HepG2 (cell line): ENCODE measurements around the gene CPT1C. TPM values are rescaled to one million over a fixed set of nuclear protein-coding genes. Genes with fewer than 3 reads are reported as not detected.
A peak's percentile ranks its signal among the peaks of the same experiment; 100 is the strongest.

Source experiments
- ATAC-seq: fragments of 200-7000 bp; cut with Tn5 transposase; 3 replicates; pipeline ENCODE4 v1.9.1; 2020; ENCODE audit warnings: mild to moderate bottlenecking, moderate library complexity
- BruUV-seq: library from RNA; stranded (reverse); fragments of 400-500 nt; replicated peaks from 2 replicates; lab custom pipeline; 2021; lab: Mats Ljungman, UMichigan
- CTCF ChIA-PET: fragments of 300-600 bp; formaldehyde crosslinking; extraction: SDS; loops from one replicate; lab custom pipeline; 2021; ENCODE audit warnings: low total read pairs, inconsistent platforms, low intra/inter-chr PET ratio; lab: Yijun Ruan, JAX
- POLR2A ChIA-PET: fragments of 350-600 bp; sonication (Branson Sonifier 250); formaldehyde crosslinking; loops from one replicate; lab custom pipeline; 2020; ENCODE audit warnings: antibody characterized with exemption, inconsistent platforms; lab: Yijun Ruan, JAX
- DNase-seq: peaks from one replicate; pipeline ENCODE4 v3.0.0-alpha.2; 2015; ENCODE audit warnings: low spot score
- FAIRE-seq: peaks from 3 replicates; lab custom pipeline; 2011; peaks lifted over from hg19 to GRCh38; lab: Jason Lieb, UNC
- H2AFZ ChIP-seq: one replicate; pipeline ENCODE4 v1.6.1; 2011; ENCODE audit warnings: low read length, inconsistent platforms
- H3K27ac ChIP-seq: fragments of 300-600 bp; 3 replicates; pipeline ENCODE4 v1.8.0; 2011; ENCODE audit warnings: mixed run types, mild to moderate bottlenecking, mixed read lengths, low read length, inconsistent platforms; ENCODE audit not compliant: insufficient read depth; ENCODE audit errors: extremely low read length
- H3K27me3 ChIP-seq, 2 experiments: fragments of 200-600 bp in 1 of 2; 2 replicates in 1 of 2; 3 replicates in 1 of 2; pipeline versions ENCODE4 v1.6.0 to v1.8.0; 2011; ENCODE audit warnings: low read length in 2 of 2, mild to moderate bottlenecking in 2 of 2, moderate library complexity in 2 of 2, inconsistent platforms in 1 of 2; ENCODE audit not compliant: insufficient read depth in 2 of 2, control insufficient read depth in 1 of 2
- H3K36me3 ChIP-seq, 2 experiments: fragments of 200-600 bp in 1 of 2; replicated peaks in 1 of 2; 2 replicates in 1 of 2; 3 replicates in 1 of 2; pipeline versions ENCODE4 v1.5.1 to v1.8.0; 2011; ENCODE audit warnings: low read length in 2 of 2, inconsistent platforms in 1 of 2; ENCODE audit not compliant: insufficient read depth in 2 of 2, control insufficient read depth in 1 of 2
- H3K4me1 ChIP-seq: 2 replicates; pipeline ENCODE4 v1.5.1; 2012; ENCODE audit warnings: low read length, inconsistent platforms; ENCODE audit not compliant: insufficient read depth
- H3K4me2 ChIP-seq: 2 replicates; pipeline ENCODE4 v1.6.0; 2011; ENCODE audit warnings: low read depth, low read length, inconsistent platforms
- H3K4me3 ChIP-seq, 3 experiments: fragments of 200-600 bp in 1 of 3; sonication (generic), shearing (Covaris generic) in 1 of 3; replicated peaks in 1 of 3; 2 replicates each; pipeline ENCODE4 v1.5.1; 2011 to 2016; ENCODE audit warnings: low read length in 3 of 3, inconsistent platforms in 2 of 3, low read depth in 2 of 3, mild to moderate bottlenecking in 2 of 3, control low read depth in 1 of 3, mixed read lengths in 1 of 3; ENCODE audit not compliant: insufficient read depth in 1 of 3
- H3K79me2 ChIP-seq: one replicate; pipeline ENCODE4 v1.6.1; 2011; ENCODE audit warnings: low read length, inconsistent platforms; ENCODE audit not compliant: insufficient read depth
- H3K9ac ChIP-seq: 2 replicates; pipeline ENCODE4 v1.6.0; 2011; ENCODE audit warnings: mild to moderate bottlenecking, low read depth, low read length, inconsistent platforms; ENCODE audit not compliant: insufficient read depth
- H3K9me3 ChIP-seq: 2 replicates; pipeline ENCODE4 v1.5.1; 2012; ENCODE audit warnings: mild to moderate bottlenecking, low read length
- H4K20me1 ChIP-seq: 2 replicates; pipeline ENCODE4 v1.6.0; 2011; ENCODE audit warnings: inconsistent platforms, mild to moderate bottlenecking, low read length, moderate library complexity; ENCODE audit not compliant: insufficient read depth
- AGO2 ChIP-seq: fragments of 200-400 bp; formaldehyde crosslinking; optimal IDR thresholded peaks from 2 replicates; pipeline ENCODE3; 2017; ENCODE audit warnings: mild to moderate bottlenecking, low read depth, low read length, moderate library complexity
- EED ChIP-seq: sonication (generic); formaldehyde crosslinking; IDR thresholded peaks from 2 replicates; pipeline ENCODE4 v1.5.0; 2020; ENCODE audit warnings: mild to moderate bottlenecking, missing genetic modification reagents
- ETV5 ChIP-seq: IDR thresholded peaks from 2 replicates; pipeline ENCODE4 v1.6.1; 2018; ENCODE audit warnings: missing biosample characterization, missing genetic modification reagents, inconsistent platforms, borderline replicate concordance
- HMG20B ChIP-seq: conservative IDR thresholded peaks from 2 replicates; pipeline ENCODE4 v1.6.1; 2016; ENCODE audit warnings: missing genetic modification reagents, missing compliant biosample characterization
- RELA ChIP-seq: sonication (generic); formaldehyde crosslinking; IDR thresholded peaks from 2 replicates; pipeline ENCODE4 v1.4.0; 2020; ENCODE audit warnings: missing genetic modification reagents
- SOX6 ChIP-seq, 2 experiments: fragments of 450-650 bp in 1 of 2; sonication (generic) in 1 of 2; formaldehyde crosslinking in 1 of 2; IDR thresholded peaks; 2 replicates each; pipeline versions ENCODE4 v1.4.0 to v1.6.1; 2017 to 2020; ENCODE audit warnings: antibody characterized with exemption in 1 of 2, mild to moderate bottlenecking in 1 of 2, missing genetic modification reagents in 1 of 2
- SP140L ChIP-seq: sonication (generic); formaldehyde crosslinking; IDR thresholded peaks from 2 replicates; pipeline ENCODE4 v1.4.0; 2020; ENCODE audit warnings: missing genetic modification reagents, borderline replicate concordance
- ZFX ChIP-seq: sonication (generic); formaldehyde crosslinking; IDR thresholded peaks from 2 replicates; pipeline ENCODE4 v1.4.0; 2020; ENCODE audit warnings: mild to moderate bottlenecking, low read depth, missing genetic modification reagents, moderate library complexity
- ZNF605 ChIP-seq: sonication (generic); formaldehyde crosslinking; IDR thresholded peaks from 2 replicates; pipeline ENCODE4 v1.8.0; 2022; ENCODE audit warnings: mild to moderate bottlenecking, missing genetic modification reagents
- WGBS: methylation state at CpG from one replicate; pipeline ENCODE4 v1.1.6; 2017; ENCODE audit warnings: low lambda C conversion rate; 5-methylcytosine and 5-hydroxymethylcytosine counted together
- in situ Hi-C: cut with HindIII; loops from 2 replicates; pipeline ENCODE4 v1.10.0; 2017; ENCODE audit warnings: low pct_unique_long_range_greater_than_20kb; ENCODE audit not compliant: extremely low pct_ligation_motif_present
- intact Hi-C: fragments of 100-400 bp; cut with micrococcal nuclease; formaldehyde crosslinking; loops from one replicate; pipeline ENCODE4 v1.10.0; 2022; ENCODE audit not compliant: unreplicated experiment
- polyA plus RNA-seq, 8 experiments: library from polyadenylated mRNA; depleted of rRNA in 3 of 8; stranded (reverse) in 7 of 8; unstranded in 1 of 8; fragments of >200 nt; fragmentation: Illumina TruSeq in 4 of 8; extraction: Trizol in 4 of 8; gene quantifications; 2 replicates each; pipeline versions ENCODE4 v1.2.1 to v1.2.3, GENCODE V29; 2011 to 2016; ENCODE audit warnings: low read depth in 4 of 8, missing spikeins in 1 of 8, mixed read lengths in 1 of 8; ENCODE audit not compliant: insufficient read depth in 1 of 8
- total RNA-seq, 5 experiments: library from RNA; depleted of rRNA; stranded (reverse); fragments of >200 nt; fragmentation: Illumina TruSeq; extraction: Trizol; gene quantifications; 2 replicates each; pipeline ENCODE4 v1.2.3, GENCODE V29; 2016; ENCODE audit warnings: low read depth in 1 of 5
- TF ChIP-seq, protein P1 (sequence below): sonication (generic); formaldehyde crosslinking; IDR thresholded peaks from 2 replicates; pipeline ENCODE4 v1.5.0; 2020; ENCODE audit warnings: mild to moderate bottlenecking, missing genetic modification reagents
- TF ChIP-seq, protein P2 (sequence below): IDR thresholded peaks from 2 replicates; pipeline ENCODE4 v1.6.1; 2016; ENCODE audit warnings: low read depth
- TF ChIP-seq, protein P3 (sequence below): sonication (generic); IDR thresholded peaks from 2 replicates; pipeline ENCODE4 v1.6.1; 2016; ENCODE audit warnings: low read depth, borderline replicate concordance
- TF ChIP-seq, protein P4 (sequence below): sonication (generic); formaldehyde crosslinking; conservative IDR thresholded peaks from 2 replicates; pipeline ENCODE4 v1.5.0; 2020; ENCODE audit warnings: missing genetic modification reagents

CPT1C gene
- total and polyA plus RNA-seq, 2 of the 13 experiments (the other 11 are each of a cell fraction or from before 2014, with no cell fraction given): 0.18 TPM; not detected in 1

DNA sequence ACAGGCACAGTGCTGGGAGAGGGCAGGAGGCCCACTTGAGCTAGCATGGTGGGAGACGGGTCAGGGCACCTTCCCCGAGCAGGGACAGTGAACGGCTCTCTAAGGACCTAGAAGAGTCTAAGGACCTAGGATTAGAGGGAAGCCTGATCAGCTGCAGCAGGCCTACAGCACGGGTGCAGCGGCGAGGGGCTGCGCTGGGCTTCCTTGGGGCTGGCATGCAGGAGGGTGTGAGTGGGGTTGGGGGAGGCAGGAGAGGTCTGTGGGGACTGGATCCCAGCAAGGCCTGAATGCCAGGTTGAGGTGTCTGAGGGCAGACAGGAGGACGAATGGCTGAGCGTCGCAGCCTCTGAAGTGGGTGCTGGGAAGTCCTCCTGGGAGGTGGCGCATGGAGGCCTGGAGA is 45.3 kb upstream of the CPT1C start:
- H3K9me3 ChIP-seq: no peaks in the 10 kb centered on the region
- no peak overlapping the region for H3K27ac ChIP-seq
- no TSS peak for BruUV-seq
- H3K4me1 ChIP-seq: peaks cover 40% of the 10 kb centered on the region
- WGBS: 97% methylated on average over 10 of the region's 11 CpGs
- DNase-seq: no peak
- no peak for ATAC-seq
- H3K4me2 ChIP-seq: no peak overlapping the region
- H3K4me3 ChIP-seq: no peak overlapping the region
- TF ChIP-seq RELA (no peak), SOX6 (IDR thresholded peaks at IDR 0.05) (no peak), SOX6 (CRISPR knock-in tag; IDR thresholded peaks at IDR 0.05) (no peak), AGO2 (peak; percentile 50)
- ChIA-PET CTCF (no interaction called here), POLR2A (interaction anchor here (1.4 to 5.8 kb wide), 2 partner anchors 18 to 31 kb away, joined by 4 to 24 read pairs; partner anchors contain the start of gene PRMT1)
- peaks cover 14 to 15% of the 10 kb centered on the region in 2 experiments; a peak in 3 of 5 replicates for H3K36me3 ChIP-seq
- no peaks in the 10 kb centered on the region for H3K27me3 ChIP-seq
- H2AFZ ChIP-seq: no peak overlapping the region
- in situ Hi-C loops: no loop called here
- intact Hi-C loops: no loop called here
- no peaks in the 10 kb centered on the region for H4K20me1 ChIP-seq
- H3K79me2 ChIP-seq: peaks cover 31% of the 10 kb centered on the region
- H3K9ac ChIP-seq: no peak overlapping the region
- no peak for FAIRE-seq

DNA sequence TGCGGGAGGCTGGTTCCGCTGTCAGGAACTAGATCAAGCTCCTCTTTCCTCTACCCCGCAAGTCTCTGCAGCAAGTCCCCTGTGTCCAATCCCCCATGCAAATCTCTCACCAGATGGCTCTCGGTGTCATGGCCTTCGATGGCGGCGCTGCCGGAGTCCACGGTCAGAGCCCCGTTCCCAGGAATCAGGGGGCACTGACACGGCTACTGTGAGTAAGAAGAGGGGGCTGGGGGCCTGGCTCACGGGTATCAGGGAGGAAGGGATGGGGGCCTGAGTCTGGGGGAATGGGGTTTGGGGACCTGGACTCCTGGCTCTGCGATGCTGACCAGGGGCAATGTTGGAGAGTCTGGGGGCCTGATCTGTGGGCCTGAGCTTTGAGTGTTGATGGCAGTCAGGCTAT is 44.9 kb upstream of the CPT1C start:
- Histone ChIP-seq H3K36me3 (peaks cover 15% of the 10 kb centered on the region in 2 experiments; a peak in 3 of 5 replicates), H3K9ac (no peak overlapping the region), H3K4me2 (no peak overlapping the region), H3K79me2 (peaks cover 31% of the 10 kb centered on the region), H3K27ac (no peak overlapping the region), H4K20me1 (no peaks in the 10 kb centered on the region), H3K9me3 (no peaks in the 10 kb centered on the region), H3K27me3 (no peaks in the 10 kb centered on the region), H3K4me3 (no peak overlapping the region), H2AFZ (no peak overlapping the region), H3K4me1 (peaks cover 40% of the 10 kb centered on the region)
- no TSS peak for BruUV-seq
- WGBS: 96% methylated on average over 13 of the region's 13 CpGs
- POLR2A ChIA-PET: interaction anchor here (0.7 to 5.8 kb wide), 2 partner anchors 18 to 32 kb away, joined by 3 to 24 read pairs; no protein-coding TSS in a partner anchor
- intact Hi-C loops (no loop called here), in situ Hi-C loops (no loop called here)
- CTCF ChIA-PET: no interaction called here
- DNase-seq (no peak), FAIRE-seq (no peak), ATAC-seq (no peak)
- TF ChIP-seq, protein P1, sequence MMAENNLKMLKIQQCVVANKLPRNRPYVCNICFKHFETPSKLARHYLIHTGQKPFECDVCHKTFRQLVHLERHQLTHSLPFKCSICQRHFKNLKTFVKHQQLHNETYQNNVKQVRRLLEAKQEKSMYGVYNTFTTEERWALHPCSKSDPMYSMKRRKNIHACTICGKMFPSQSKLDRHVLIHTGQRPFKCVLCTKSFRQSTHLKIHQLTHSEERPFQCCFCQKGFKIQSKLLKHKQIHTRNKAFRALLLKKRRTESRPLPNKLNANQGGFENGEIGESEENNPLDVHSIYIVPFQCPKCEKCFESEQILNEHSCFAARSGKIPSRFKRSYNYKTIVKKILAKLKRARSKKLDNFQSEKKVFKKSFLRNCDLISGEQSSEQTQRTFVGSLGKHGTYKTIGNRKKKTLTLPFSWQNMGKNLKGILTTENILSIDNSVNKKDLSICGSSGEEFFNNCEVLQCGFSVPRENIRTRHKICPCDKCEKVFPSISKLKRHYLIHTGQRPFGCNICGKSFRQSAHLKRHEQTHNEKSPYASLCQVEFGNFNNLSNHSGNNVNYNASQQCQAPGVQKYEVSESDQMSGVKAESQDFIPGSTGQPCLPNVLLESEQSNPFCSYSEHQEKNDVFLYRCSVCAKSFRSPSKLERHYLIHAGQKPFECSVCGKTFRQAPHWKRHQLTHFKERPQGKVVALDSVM (CRISPR knock-in tag): no peak
- TF ChIP-seq HMG20B (CRISPR knock-in tag) (no peak), ZNF605 (no peak), EED (CRISPR knock-in tag) (no peak), ETV5 (CRISPR knock-in tag) (no peak), ZFX (CRISPR knock-in tag) (no peak), SP140L (CRISPR knock-in tag) (no peak)
- TF ChIP-seq, protein P2, sequence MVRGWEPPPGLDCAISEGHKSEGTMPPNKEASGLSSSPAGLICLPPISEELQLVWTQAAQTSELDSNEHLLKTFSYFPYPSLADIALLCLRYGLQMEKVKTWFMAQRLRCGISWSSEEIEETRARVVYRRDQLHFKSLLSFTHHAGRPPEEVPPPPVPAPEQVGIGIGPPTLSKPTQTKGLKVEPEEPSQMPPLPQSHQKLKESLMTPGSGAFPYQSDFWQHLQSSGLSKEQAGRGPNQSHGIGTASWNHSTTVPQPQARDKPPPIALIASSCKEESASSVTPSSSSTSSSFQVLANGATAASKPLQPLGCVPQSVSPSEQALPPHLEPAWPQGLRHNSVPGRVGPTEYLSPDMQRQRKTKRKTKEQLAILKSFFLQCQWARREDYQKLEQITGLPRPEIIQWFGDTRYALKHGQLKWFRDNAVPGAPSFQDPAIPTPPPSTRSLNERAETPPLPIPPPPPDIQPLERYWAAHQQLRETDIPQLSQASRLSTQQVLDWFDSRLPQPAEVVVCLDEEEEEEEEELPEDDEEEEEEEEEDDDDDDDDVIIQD: no peak
- TF ChIP-seq, protein P3, sequence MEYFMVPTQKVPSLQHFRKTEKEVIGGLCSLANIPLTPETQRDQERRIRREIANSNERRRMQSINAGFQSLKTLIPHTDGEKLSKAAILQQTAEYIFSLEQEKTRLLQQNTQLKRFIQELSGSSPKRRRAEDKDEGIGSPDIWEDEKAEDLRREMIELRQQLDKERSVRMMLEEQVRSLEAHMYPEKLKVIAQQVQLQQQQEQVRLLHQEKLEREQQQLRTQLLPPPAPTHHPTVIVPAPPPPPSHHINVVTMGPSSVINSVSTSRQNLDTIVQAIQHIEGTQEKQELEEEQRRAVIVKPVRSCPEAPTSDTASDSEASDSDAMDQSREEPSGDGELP: no peak
- TF ChIP-seq, protein P4, sequence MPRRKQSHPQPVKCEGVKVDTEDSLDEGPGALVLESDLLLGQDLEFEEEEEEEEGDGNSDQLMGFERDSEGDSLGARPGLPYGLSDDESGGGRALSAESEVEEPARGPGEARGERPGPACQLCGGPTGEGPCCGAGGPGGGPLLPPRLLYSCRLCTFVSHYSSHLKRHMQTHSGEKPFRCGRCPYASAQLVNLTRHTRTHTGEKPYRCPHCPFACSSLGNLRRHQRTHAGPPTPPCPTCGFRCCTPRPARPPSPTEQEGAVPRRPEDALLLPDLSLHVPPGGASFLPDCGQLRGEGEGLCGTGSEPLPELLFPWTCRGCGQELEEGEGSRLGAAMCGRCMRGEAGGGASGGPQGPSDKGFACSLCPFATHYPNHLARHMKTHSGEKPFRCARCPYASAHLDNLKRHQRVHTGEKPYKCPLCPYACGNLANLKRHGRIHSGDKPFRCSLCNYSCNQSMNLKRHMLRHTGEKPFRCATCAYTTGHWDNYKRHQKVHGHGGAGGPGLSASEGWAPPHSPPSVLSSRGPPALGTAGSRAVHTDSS (CRISPR knock-in tag): no peak
